Skin epidermis (tissue), 12 donors: ENCODE results near the gene ATXN1L.
"Not testable (repeated sequence)": the region's sequence is repeated elsewhere in the genome, so short reads cannot be mapped to it uniquely, and the experiment has no call there.

Experiments
- H3K27ac ChIP-seq, 21 experiments: fragments of 200-600 bp; sonication (generic) in 11 of 21; one replicate each; pipeline ENCODE4 v1.5.0; 2020; ENCODE audit warnings: mild to moderate bottlenecking in 3 of 21, inconsistent platforms in 2 of 21, moderate library complexity in 2 of 21
- H3K4me3 ChIP-seq, 7 experiments: fragments of 200-600 bp; sonication (generic) in 2 of 7; one replicate each; pipeline ENCODE4 v1.5.0; 2020; ENCODE audit warnings: inconsistent platforms in 2 of 7, mild to moderate bottlenecking in 2 of 7, moderate library complexity in 1 of 7

The ATXN1L gene

GRCh38 chr16:71883849-71884638 lies 38.3 kb downstream of the ATXN1L start, which contains the start of gene ZNF821:
ZNF821 (minus strand) TSS chr16:71884182; CDS start chr16:71879946, 4,236 bp downstream.
- H3K27ac ChIP-seq: peak within 1 kb of the TSS; percentile 64 to 97 (median 92)

DNA sequence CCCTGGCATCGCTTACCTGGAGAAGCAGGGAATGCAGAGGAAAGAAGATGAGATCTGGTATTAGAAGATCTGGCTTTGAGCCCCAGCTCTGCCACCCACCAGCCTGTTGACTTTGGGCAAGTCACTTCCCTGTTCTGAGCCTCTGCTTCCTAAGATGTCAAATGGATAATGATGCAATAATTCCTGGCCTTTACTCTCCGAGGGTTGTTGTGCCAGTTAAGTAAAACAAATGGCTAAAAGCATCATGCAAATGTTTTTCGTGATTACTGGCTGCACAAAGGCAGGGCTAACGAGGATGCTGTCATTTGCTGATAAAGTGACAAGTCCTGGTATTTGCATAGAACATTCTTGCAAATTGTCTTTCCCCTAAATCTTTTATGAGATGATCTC lies 39.5 kb downstream of the ATXN1L start:
- H3K4me3 ChIP-seq: no peak overlapping the region

More at GRCh38 chr16:71883849-71884638, 38.3 kb downstream of the ATXN1L start, which contains the start of gene ZNF821:
- H3K4me3 ChIP-seq: peak within 1 kb of the TSS; percentile 65 to 100 (median 98)

GRCh38 chr16:71889147-71889546 lies 43.4 kb downstream of the ATXN1L start:
- Histone ChIP-seq H3K27ac (no peak overlapping the region), H3K4me3 (no peak overlapping the region)

More for the DNA sequence above, 39.5 kb downstream of the ATXN1L start:
- peak overlapping the region in 3 of 21 experiments; percentile 14 to 97 (median 93) for H3K27ac ChIP-seq

- H3K4me3 ChIP-seq: peak overlapping the region; percentile 54 to 97 (median 89)
- peak overlapping the region in 20 of 21 experiments; percentile 83 to 99 (median 98) for H3K27ac ChIP-seq
Measured at GRCh38 chr16:71893888-71894228, 48.1 kb downstream of the ATXN1L start.

DNA sequence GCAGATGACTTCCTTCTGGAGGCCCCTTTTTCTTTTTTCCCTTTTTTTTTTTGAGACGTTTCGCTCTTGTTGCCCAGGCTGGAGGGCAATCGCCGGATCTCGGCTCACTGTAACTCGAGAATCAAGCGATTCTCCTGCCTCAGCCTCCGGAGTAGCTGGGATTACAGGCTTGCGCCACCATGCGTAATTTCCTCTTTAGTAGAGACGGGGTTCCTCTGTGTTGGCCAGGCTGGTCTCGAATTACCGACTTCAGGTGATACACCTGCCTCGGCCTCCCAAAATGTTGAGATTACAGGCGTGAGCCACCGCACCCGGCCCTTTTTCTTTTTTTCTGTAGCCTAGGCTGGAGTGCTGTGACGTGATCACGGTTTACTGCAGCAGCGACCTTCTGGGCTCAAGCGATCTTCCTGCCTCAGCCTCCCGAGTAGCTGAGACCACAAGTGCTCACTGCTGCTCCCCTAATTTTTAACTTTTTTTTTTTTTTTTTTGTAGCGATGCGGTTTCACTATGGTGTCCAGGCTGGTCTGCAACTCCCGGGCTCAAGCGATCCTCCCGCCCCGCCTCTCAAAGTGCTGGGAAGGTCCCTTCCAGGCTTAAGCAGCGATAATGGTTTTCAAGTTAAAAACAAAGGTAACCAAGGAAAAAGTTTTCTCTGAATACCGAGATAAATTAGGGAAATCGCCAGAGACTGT lies 48.6 kb downstream of the ATXN1L start:
- Histone ChIP-seq H3K4me3 (peak overlapping the region; percentile 54 to 97 (median 89)), H3K27ac (peak overlapping the region; percentile 66 to 99 (median 97))

DNA sequence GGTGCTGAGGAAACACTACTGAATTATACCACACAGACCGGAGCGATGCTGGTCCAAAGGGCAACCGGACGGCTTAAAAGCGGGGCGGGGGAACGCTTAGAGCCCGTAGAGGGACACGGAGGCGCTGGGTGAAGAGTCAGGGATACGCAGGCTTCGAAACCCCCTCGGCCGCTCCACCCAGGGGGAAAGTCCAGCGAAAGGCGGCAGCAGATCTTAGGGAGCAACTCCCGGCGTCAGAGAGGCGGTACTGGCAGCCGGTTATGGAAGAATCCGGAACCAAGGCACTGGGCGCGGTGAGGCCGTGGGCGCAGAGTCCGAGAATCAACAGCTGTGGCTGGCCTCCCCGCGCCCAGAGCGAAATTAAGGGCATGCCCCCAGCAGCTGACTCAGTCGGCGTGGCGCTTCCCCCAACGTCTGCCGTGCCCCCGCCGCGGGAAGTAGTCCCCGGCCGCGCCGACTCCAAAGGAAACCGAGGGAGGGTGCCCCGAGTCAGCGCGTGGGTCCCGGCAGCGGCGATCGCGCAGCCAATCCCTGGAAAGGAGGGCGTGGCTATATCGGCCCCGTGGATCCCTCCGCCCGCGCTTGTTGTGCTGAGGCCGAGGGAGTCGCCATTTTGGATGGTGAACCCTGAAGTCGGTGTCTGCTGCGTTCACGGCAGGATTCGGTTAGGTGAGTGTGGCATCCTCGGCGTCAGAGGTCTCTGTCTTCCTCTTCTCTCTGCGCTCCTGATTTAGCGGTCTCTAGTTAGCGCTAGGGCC lies 49.3 kb downstream of the ATXN1L start, which contains the start of gene IST1:
IST1 (plus strand) TSS at position 611 of the 758 bp plus-strand sequence. CDS start 20,110 bp downstream, outside the sequence.
- H3K27ac ChIP-seq: peak within 1 kb of the TSS; percentile 83 to 99 (median 97)
- peak within 1 kb of the TSS; percentile 54 to 97 (median 89) for H3K4me3 ChIP-seq

DNA sequence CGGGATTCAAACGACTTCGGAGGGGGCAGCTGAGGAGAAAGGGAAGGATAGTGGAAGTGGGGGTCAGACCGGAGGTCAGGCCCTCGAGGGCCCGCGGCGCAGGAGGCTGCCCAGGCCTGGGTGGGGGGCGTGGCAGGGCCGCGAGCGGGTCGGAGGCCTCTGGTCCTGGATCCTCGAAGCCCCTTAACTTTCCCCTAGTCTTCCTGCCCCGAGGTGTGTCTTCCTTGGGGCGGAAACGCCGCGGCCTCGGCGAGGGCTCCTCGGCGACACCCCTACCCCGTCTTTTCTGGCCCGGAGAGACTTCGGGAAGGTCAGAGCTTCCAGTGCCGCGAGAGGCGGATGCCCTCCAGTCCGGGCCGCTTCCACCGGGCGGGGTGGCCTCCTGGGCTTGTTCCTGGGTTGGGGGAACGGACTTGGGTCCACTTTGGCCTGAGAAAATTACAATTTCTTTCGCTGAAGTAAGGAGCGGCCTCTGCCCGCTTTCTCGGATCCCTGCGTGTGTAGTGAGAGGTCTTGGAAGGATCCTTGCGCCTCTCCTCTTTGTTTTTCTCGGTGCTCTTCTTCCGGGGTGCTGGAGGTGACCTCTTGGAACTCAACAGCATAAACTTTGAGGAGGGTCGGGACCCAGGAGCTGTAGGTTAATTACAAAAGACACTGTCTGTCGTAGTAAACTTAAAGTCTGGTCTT lies 50.0 kb downstream of the ATXN1L start:
- peak overlapping the region; percentile 54 to 97 (median 89) for H3K4me3 ChIP-seq
- peak overlapping the region; percentile 83 to 99 (median 97) for H3K27ac ChIP-seq

DNA sequence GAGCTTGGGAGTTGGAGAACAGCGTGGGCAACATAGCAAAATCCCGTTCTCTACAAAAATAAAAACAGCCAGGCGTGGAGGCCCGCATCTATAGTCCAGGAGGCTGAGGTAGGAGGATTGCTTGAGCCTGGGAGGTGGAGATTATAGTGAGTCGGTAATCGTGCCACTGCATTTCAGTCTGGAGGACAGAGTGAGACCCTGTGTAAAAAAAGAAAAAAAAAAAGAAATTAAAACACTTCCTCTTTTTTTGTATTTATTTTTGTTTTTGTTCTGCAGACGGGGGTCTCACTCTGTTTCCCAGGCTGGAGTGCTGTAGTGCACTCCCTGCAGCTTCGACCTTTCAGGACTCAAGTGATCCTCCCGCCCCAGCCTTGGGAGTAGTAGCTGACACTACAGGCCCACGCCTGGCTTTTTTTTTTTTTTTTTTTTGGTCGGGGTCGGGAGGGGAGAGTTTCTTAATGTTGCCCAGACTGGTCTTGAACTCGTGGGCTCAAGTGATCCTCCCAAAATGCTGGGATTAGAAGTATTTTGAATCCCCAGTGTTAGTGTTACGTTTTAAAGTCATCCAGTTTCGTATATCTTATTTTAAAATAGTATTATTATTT lies 51.1 kb downstream of the ATXN1L start:
- Histone ChIP-seq H3K4me3 (peak overlapping the region in 6 of 7 experiments; percentile 54 to 95 (median 87)), H3K27ac (peak overlapping the region in 7 of 21 experiments; percentile 85 to 99 (median 98))

- no peak overlapping the region for H3K27ac ChIP-seq
Measured at GRCh38 chr16:71899171-71899570, 53.4 kb downstream of the ATXN1L start.

GRCh38 chr16:71902656-71903365 lies 57.0 kb downstream of the ATXN1L start:
- H3K4me3 ChIP-seq: no peak overlapping the region
- H3K27ac ChIP-seq: no peak overlapping the region

More at GRCh38 chr16:71899171-71899570, 53.4 kb downstream of the ATXN1L start:
- H3K4me3 ChIP-seq: no peak overlapping the region

GRCh38 chr16:71903608-71904007 lies 57.8 kb downstream of the ATXN1L start:
- no peak overlapping the region for H3K4me3 ChIP-seq
- no peak overlapping the region for H3K27ac ChIP-seq

GRCh38 chr16:71904239-71904638 lies 58.5 kb downstream of the ATXN1L start:
- no peak overlapping the region for H3K4me3 ChIP-seq
- H3K27ac ChIP-seq: no peak overlapping the region

DNA sequence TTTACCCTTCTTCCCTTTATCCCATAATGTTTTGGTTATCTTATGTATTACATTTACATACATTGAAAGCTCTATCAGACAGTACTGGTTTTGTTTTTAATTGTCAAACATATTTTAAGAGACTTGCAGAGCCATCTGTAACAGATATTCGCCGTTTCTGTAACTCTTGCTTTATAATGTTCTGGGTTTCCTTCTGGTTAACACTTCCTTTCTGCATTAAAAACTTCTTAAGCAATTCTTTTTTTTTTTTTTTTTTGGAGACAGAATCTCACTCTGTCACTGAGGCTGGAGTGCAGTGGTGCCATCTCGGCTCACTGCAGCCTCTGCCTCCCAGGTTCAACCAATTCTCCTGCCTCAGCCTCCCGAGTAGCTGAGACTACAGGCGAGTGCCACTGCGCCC lies 60.0 kb downstream of the ATXN1L start:
- H3K27ac ChIP-seq, H3K4me3 ChIP-seq: not testable (repeated sequence)
